NCI-H2081 (cell line): ENCODE measurements around the gene ZAP70.
"Not testable (repeated sequence)": the region's sequence is repeated elsewhere in the genome, so short reads cannot be mapped to it uniquely, and the experiment has no call there.

Experiments used
- DNase-seq, 2 experiments: peaks; one replicate each; lab custom pipeline; 2025; lab: John Stamatoyannopoulos, UW

ZAP70 gene

GRCh38 chr2:97713296-97714083 lies at the start of gene ZAP70:
TSS of gene ZAP70 (plus strand) at chr2:97713576. CDS start at chr2:97724037, 10,461 bp downstream.
- DNase-seq, result no peak

GRCh38 chr2:97663626-97663961 lies 49.8 kb upstream of the ZAP70 start:
- no peak for DNase-seq

GRCh38 chr2:97663962-97664635 lies 49.3 kb upstream of the ZAP70 start, which contains the start of gene ACTR1B:
TSS of gene ACTR1B (minus strand) at chr2:97664044. CDS start at chr2:97663890, 154 bp downstream.
- peak; percentile 98 to 99 for DNase-seq

- peak; percentile 44 to 51 for DNase-seq
Measured at GRCh38 chr2:97664636-97664970, 48.8 kb upstream of the ZAP70 start.

- no peak for DNase-seq
Measured at GRCh38 chr2:97669448-97669847, 43.9 kb upstream of the ZAP70 start, which contains the start of gene C2orf92. TSS of gene C2orf92 (plus strand) at chr2:97669713. CDS start at chr2:97669789, 76 bp downstream.

GRCh38 chr2:97670471-97670870 lies 42.9 kb upstream of the ZAP70 start:
- no peak for DNase-seq

- no peak for DNase-seq
Measured at GRCh38 chr2:97671526-97671925, 41.9 kb upstream of the ZAP70 start.

- not testable (repeated sequence) for DNase-seq
Measured at GRCh38 chr2:97672606-97673140, 40.7 kb upstream of the ZAP70 start.

- DNase-seq, result no peak
Measured at GRCh38 chr2:97673182-97673914, 40.0 kb upstream of the ZAP70 start.

- DNase-seq, result peak; percentile 36 to 53
Measured at GRCh38 chr2:97673915-97674283, 39.5 kb upstream of the ZAP70 start.

GRCh38 chr2:97675430-97676113 lies 37.8 kb upstream of the ZAP70 start:
- DNase-seq, result peak; percentile 80 to 95

GRCh38 chr2:97676620-97677019 lies 36.8 kb upstream of the ZAP70 start:
- DNase-seq, result no peak

- no peak for DNase-seq
Measured at GRCh38 chr2:97677480-97677879, 35.9 kb upstream of the ZAP70 start.

GRCh38 chr2:97678298-97678697 lies 35.1 kb upstream of the ZAP70 start:
- DNase-seq, result no peak

- not testable (repeated sequence) for DNase-seq
Measured at GRCh38 chr2:97687235-97687634, 26.1 kb upstream of the ZAP70 start.

- no peak for DNase-seq
Measured at GRCh38 chr2:97688062-97688827, 25.1 kb upstream of the ZAP70 start.

- DNase-seq, result no peak
Measured at GRCh38 chr2:97691166-97691565, 22.2 kb upstream of the ZAP70 start.

- no peak for DNase-seq
Measured at GRCh38 chr2:97693476-97693875, 19.9 kb upstream of the ZAP70 start.

GRCh38 chr2:97695744-97696143 lies 17.6 kb upstream of the ZAP70 start:
- DNase-seq, result no peak

GRCh38 chr2:97697252-97698235 lies 15.8 kb upstream of the ZAP70 start:
- peak; percentile 83 to 85 for DNase-seq
